DOHH2 (cell line): ENCODE measurements around the gene ZFHX3.

Source experiments
- H3F3A ChIP-seq: fragments of 200-600 bp; sonication (generic), shearing (Covaris generic); 2 replicates; pipeline ENCODE4 v1.6.0; 2016; ENCODE audit warnings: antibody characterized with exemption, mild to moderate bottlenecking; ENCODE audit not compliant: control insufficient read depth, insufficient read depth
- H3K27ac ChIP-seq: fragments of 200-600 bp; sonication (generic); 2 replicates; pipeline ENCODE4 v1.5.1; 2014; ENCODE audit warnings: low read depth, mild to moderate bottlenecking, low read length, moderate library complexity
- H3K27me3 ChIP-seq: fragments of 200-600 bp; sonication (generic); 2 replicates; pipeline ENCODE4 v1.6.1; 2014; ENCODE audit warnings: mild to moderate bottlenecking, low read length, mixed read lengths; ENCODE audit not compliant: control insufficient read depth
- H3K36me3 ChIP-seq: fragments of 200-600 bp; sonication (generic); 2 replicates; pipeline ENCODE4 v1.6.1; 2014; ENCODE audit warnings: mild to moderate bottlenecking, low read length, moderate library complexity, mixed read lengths; ENCODE audit not compliant: control insufficient read depth
- H3K4me1 ChIP-seq: fragments of 200-600 bp; sonication (generic); 2 replicates; pipeline ENCODE4 v1.6.1; 2014; ENCODE audit warnings: mild to moderate bottlenecking, low read length, mixed read lengths; ENCODE audit not compliant: control insufficient read depth
- H3K4me2 ChIP-seq: fragments of 200-600 bp; sonication (generic); 2 replicates; pipeline ENCODE4 v1.6.0; 2014; ENCODE audit warnings: mild to moderate bottlenecking, low read length, moderate library complexity
- H3K4me3 ChIP-seq: fragments of 200-600 bp; sonication (generic); 2 replicates; pipeline ENCODE4 v1.5.1; 2014; ENCODE audit warnings: mild to moderate bottlenecking, low read length, mixed read lengths
- H3K79me2 ChIP-seq: fragments of 200-600 bp; sonication (generic); 2 replicates; pipeline ENCODE4 v1.6.1; 2014; ENCODE audit warnings: mild to moderate bottlenecking, low read length, mixed read lengths; ENCODE audit not compliant: control insufficient read depth
- H3K9me2 ChIP-seq: fragments of 200-600 bp; sonication (generic); replicated peaks from 2 replicates; pipeline ENCODE4 v1.6.1; 2014; ENCODE audit warnings: mild to moderate bottlenecking, low read length, mixed read lengths; ENCODE audit not compliant: control insufficient read depth
- H3K9me3 ChIP-seq: fragments of 200-600 bp; sonication (generic); 2 replicates; pipeline ENCODE4 v1.6.1; 2014; ENCODE audit warnings: antibody characterized with exemption, low read length, mixed read lengths; ENCODE audit not compliant: control insufficient read depth, insufficient read depth
- H4K20me1 ChIP-seq: fragments of 200-600 bp; sonication (generic); 2 replicates; pipeline ENCODE4 v1.6.0; 2014; ENCODE audit warnings: low read depth, mild to moderate bottlenecking, antibody characterized with exemption, low read length, moderate library complexity; ENCODE audit not compliant: control insufficient read depth, insufficient read depth
- CTCF ChIP-seq: fragments of 200-600 bp; sonication (generic); IDR thresholded peaks from one replicate; pipeline ENCODE4 v1.5.1; 2014; ENCODE audit warnings: antibody characterized with exemption, mild to moderate bottlenecking, low read depth, low read length; ENCODE audit not compliant: poor library complexity, severe bottlenecking
- EZH2phosphoT487 ChIP-seq: fragments of 200-600 bp; sonication (generic); IDR thresholded peaks from 2 replicates; pipeline ENCODE4 v1.6.1; 2017; ENCODE audit warnings: borderline replicate concordance, mild to moderate bottlenecking, antibody characterized with exemption, low read length, moderate library complexity, mixed read lengths

Gene ZFHX3

GRCh38 chr16:73095142-73095820, 47.4 kb upstream of the ZFHX3 start:
- Histone ChIP-seq H3K9me2 (no peaks in the 10 kb centered on the region), H3F3A (no peaks in the 10 kb centered on the region), H3K4me2 (no peak overlapping the region), H3K27ac (no peak overlapping the region), H4K20me1 (no peaks in the 10 kb centered on the region), H3K4me1 (no peaks in the 10 kb centered on the region), H3K79me2 (no peaks in the 10 kb centered on the region), H3K36me3 (no peaks in the 10 kb centered on the region), H3K9me3 (no peaks in the 10 kb centered on the region), H3K27me3 (peaks cover 4% of the 10 kb centered on the region; the same call in 1 of the 2 replicates), H3K4me3 (no peak overlapping the region)
- TF ChIP-seq CTCF (no peak), EZH2phosphoT487 (no peak)

GRCh38 chr16:73094371-73094770, 46.4 kb upstream of the ZFHX3 start:
- no peak for TF ChIP-seq CTCF
- no peak for TF ChIP-seq EZH2phosphoT487
- no peak overlapping the region for H3K27ac ChIP-seq
- H3K4me2 ChIP-seq = no peak overlapping the region
- no peaks in the 10 kb centered on the region for H3K4me1 ChIP-seq
- H3K9me2 ChIP-seq = no peaks in the 10 kb centered on the region
- no peaks in the 10 kb centered on the region for H3F3A ChIP-seq
- H3K4me3 ChIP-seq = no peak overlapping the region
- no peaks in the 10 kb centered on the region for H3K9me3 ChIP-seq
- no peaks in the 10 kb centered on the region for H3K79me2 ChIP-seq
- H3K36me3 ChIP-seq = no peaks in the 10 kb centered on the region
- H4K20me1 ChIP-seq = no peaks in the 10 kb centered on the region
- peaks cover 4% of the 10 kb centered on the region; the same call in 1 of the 2 replicates for H3K27me3 ChIP-seq

GRCh38 chr16:73093146-73094144, 45.5 kb upstream of the ZFHX3 start:
- no peaks in the 10 kb centered on the region for H3K9me2 ChIP-seq
- no peaks in the 10 kb centered on the region for H3K4me1 ChIP-seq
- H4K20me1 ChIP-seq = no peaks in the 10 kb centered on the region
- no peaks in the 10 kb centered on the region for H3K36me3 ChIP-seq
- no peaks in the 10 kb centered on the region for H3K9me3 ChIP-seq
- H3K4me2 ChIP-seq = no peak overlapping the region
- H3K79me2 ChIP-seq = no peaks in the 10 kb centered on the region
- H3F3A ChIP-seq = no peaks in the 10 kb centered on the region
- TF ChIP-seq EZH2phosphoT487 = no peak
- TF ChIP-seq CTCF = no peak
- no peak overlapping the region for H3K4me3 ChIP-seq
- no peak overlapping the region for H3K27ac ChIP-seq
- H3K27me3 ChIP-seq = peaks cover 4% of the 10 kb centered on the region; the same call in 1 of the 2 replicates
